ENCODE data around the gene BANF2.
"Not testable (repeated sequence)": the region's sequence is repeated elsewhere in the genome, so short reads cannot be mapped to it uniquely, and the experiment has no call there.

BANF2 gene

GRCh38 chr20:17699931-17700351 is at the start of gene BANF2:
Gene BANF2, plus strand, starts transcription at chr20:17699966. Its CDS starts 25,060 bp downstream, at chr20:17725026.
- no peak for DNase-seq (ENCODE audit: low read depth, low spot score)

- DNase-seq (ENCODE audit: low read depth, low spot score): no peak
Observed at GRCh38 chr20:17650301-17651128, 49.3 kb upstream of the BANF2 start.

- DNase-seq (ENCODE audit: low read depth, low spot score): no peak
Observed at GRCh38 chr20:17651129-17651759, 48.5 kb upstream of the BANF2 start.

GRCh38 chr20:17651760-17652388 is 47.9 kb upstream of the BANF2 start:
- DNase-seq (ENCODE audit: low read depth, low spot score): no peak

GRCh38 chr20:17652411-17652810 is 47.4 kb upstream of the BANF2 start:
- DNase-seq (ENCODE audit: low read depth, low spot score): no peak

- no peak for DNase-seq (ENCODE audit: low read depth, low spot score)
Observed at GRCh38 chr20:17653835-17654648, 45.7 kb upstream of the BANF2 start.

GRCh38 chr20:17654649-17655285 is 45.0 kb upstream of the BANF2 start:
- DNase-seq (ENCODE audit: low read depth, low spot score): peak; percentile 71

GRCh38 chr20:17655286-17655651 is 44.5 kb upstream of the BANF2 start:
- DNase-seq (ENCODE audit: low read depth, low spot score): peak; percentile 41

- DNase-seq (ENCODE audit: low read depth, low spot score): no peak
Observed at GRCh38 chr20:17655865-17656479, 43.8 kb upstream of the BANF2 start.

- DNase-seq (ENCODE audit: low read depth, low spot score): no peak
Observed at GRCh38 chr20:17657079-17657825, 42.5 kb upstream of the BANF2 start.

- DNase-seq (ENCODE audit: low read depth, low spot score): no peak
Observed at GRCh38 chr20:17657898-17658647, 41.7 kb upstream of the BANF2 start.

GRCh38 chr20:17658648-17658993 is 41.1 kb upstream of the BANF2 start:
- DNase-seq (ENCODE audit: low read depth, low spot score): no peak

GRCh38 chr20:17659344-17659743 is 40.4 kb upstream of the BANF2 start:
- not testable (repeated sequence) for DNase-seq (ENCODE audit: low read depth, low spot score)

- DNase-seq (ENCODE audit: low read depth, low spot score): no peak
Observed at GRCh38 chr20:17659801-17660200, 40.0 kb upstream of the BANF2 start.

- no peak for DNase-seq (ENCODE audit: low read depth, low spot score)
Observed at GRCh38 chr20:17660667-17661066, 39.1 kb upstream of the BANF2 start.

GRCh38 chr20:17661121-17661744 is 38.5 kb upstream of the BANF2 start:
- DNase-seq (ENCODE audit: low read depth, low spot score): no peak

- DNase-seq (ENCODE audit: low read depth, low spot score): no peak
Observed at GRCh38 chr20:17662333-17663039, 37.3 kb upstream of the BANF2 start.

GRCh38 chr20:17663040-17663399 is 36.7 kb upstream of the BANF2 start:
- DNase-seq (ENCODE audit: low read depth, low spot score): no peak

Data from astrocyte of the hippocampus (primary cell).